ENCODE results near the gene MEF2C. TPM values are rescaled to one million over a fixed set of nuclear protein-coding genes. Genes with fewer than 3 reads are reported as not detected.
"Not testable (repeated sequence)": the region's sequence is repeated elsewhere in the genome, so short reads cannot be mapped to it uniquely, and the experiment has no call there.

MEF2C gene
- polyA plus RNA-seq, 1 donor (not counting 4 experiments of a cell fraction or from before 2014, with no cell fraction given): 0.10 TPM

DNA sequence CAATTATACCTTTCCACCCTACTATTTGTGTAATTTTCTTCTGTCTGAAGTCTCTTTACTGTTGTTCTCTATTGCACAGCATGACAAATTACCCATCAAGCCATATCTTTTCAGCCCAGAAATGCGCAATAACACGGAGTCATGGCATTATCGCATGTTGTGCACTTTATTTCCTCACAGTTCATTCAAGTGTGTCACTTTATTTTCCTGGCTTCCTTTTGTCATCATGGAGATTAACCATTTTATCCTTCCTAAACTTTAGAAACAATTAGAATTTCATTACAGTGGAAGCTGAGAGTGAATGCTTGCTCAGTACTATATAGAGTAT lies 41.3 kb upstream of the MEF2C start:
- H3K4me2 ChIP-seq (ENCODE audit: control insufficient read depth, extremely low read depth, insufficient read depth, low read depth, low read length): no peak overlapping the region
- no peaks in the 10 kb centered on the region for H3K27me3 ChIP-seq (ENCODE audit: control insufficient read depth, extremely low read depth, insufficient read depth, low read length)
- no peaks in the 10 kb centered on the region for H3K36me3 ChIP-seq (ENCODE audit: control insufficient read depth in 2 of 2, extremely low read depth in 1 of 2, insufficient read depth in 2 of 2, low read length in 2 of 2)
- no peak overlapping the region for H2AFZ ChIP-seq (ENCODE audit: control insufficient read depth, low read length)
- no peak overlapping the region for H3K9ac ChIP-seq (ENCODE audit: control insufficient read depth, extremely low read depth, insufficient read depth, low read length)
- no peak overlapping the region for H3K27ac ChIP-seq (ENCODE audit: control insufficient read depth, insufficient read depth, low read length)
- DNase-seq (ENCODE audit: low read depth, low spot score) (no peak), FAIRE-seq (no peak)
- H3K4me1 ChIP-seq (ENCODE audit: control insufficient read depth, extremely low read depth, insufficient read depth, low read length): no peaks in the 10 kb centered on the region
- H3K9me3 ChIP-seq (ENCODE audit: control insufficient read depth, low read depth, low read length): no peaks in the 10 kb centered on the region
- no peaks in the 10 kb centered on the region for H3K9me1 ChIP-seq (ENCODE audit: control insufficient read depth, extremely low read depth, insufficient read depth, low read length)
- dilution Hi-C loops (cut with MboI; ENCODE audit: extremely low pct_ligation_motif_present, low sequenced_read_pairs): no loop called here
- H4K20me1 ChIP-seq (ENCODE audit: control insufficient read depth, extremely low read depth, insufficient read depth, low read length): no peaks in the 10 kb centered on the region
- no peaks in the 10 kb centered on the region for H3K79me2 ChIP-seq (ENCODE audit: control insufficient read depth, insufficient read depth, low read length)
- H3K4me3 ChIP-seq (ENCODE audit: control insufficient read depth in 2 of 3, extremely low read depth in 1 of 3, insufficient read depth in 2 of 3, low read depth in 1 of 3, low read length in 3 of 3): no peak overlapping the region
- TF ChIP-seq CTCF (optimal IDR thresholded peaks at IDR 0.05 in 1 of 3, IDR thresholded peaks at IDR 0.05 in 1 of 3, conservative IDR thresholded peaks at IDR 0.05 in 1 of 3; ENCODE audit: extremely low read depth in 1 of 3, insufficient read depth in 2 of 3, low read length in 3 of 3) (no peak), EZH2 (IDR thresholded peaks at IDR 0.05; ENCODE audit: low read length) (no peak)

GRCh38 chr5:88923623-88924329 lies 40.8 kb upstream of the MEF2C start:
- no peak overlapping the region for H3K27ac ChIP-seq (ENCODE audit: control insufficient read depth, insufficient read depth, low read length)
- H3K9ac ChIP-seq (ENCODE audit: control insufficient read depth, extremely low read depth, insufficient read depth, low read length): no peak overlapping the region
- no peak overlapping the region for H3K4me3 ChIP-seq (ENCODE audit: control insufficient read depth in 2 of 3, extremely low read depth in 1 of 3, insufficient read depth in 2 of 3, low read depth in 1 of 3, low read length in 3 of 3)
- dilution Hi-C loops (cut with MboI; ENCODE audit: extremely low pct_ligation_motif_present, low sequenced_read_pairs): no loop called here
- H3K27me3 ChIP-seq (ENCODE audit: control insufficient read depth, extremely low read depth, insufficient read depth, low read length): no peaks in the 10 kb centered on the region
- H3K9me1 ChIP-seq (ENCODE audit: control insufficient read depth, extremely low read depth, insufficient read depth, low read length): no peaks in the 10 kb centered on the region
- H3K36me3 ChIP-seq (ENCODE audit: control insufficient read depth in 2 of 2, extremely low read depth in 1 of 2, insufficient read depth in 2 of 2, low read length in 2 of 2): no peaks in the 10 kb centered on the region
- no peak overlapping the region for H3K4me2 ChIP-seq (ENCODE audit: control insufficient read depth, extremely low read depth, insufficient read depth, low read depth, low read length)
- H2AFZ ChIP-seq (ENCODE audit: control insufficient read depth, low read length): no peak overlapping the region
- H3K9me3 ChIP-seq (ENCODE audit: control insufficient read depth, low read depth, low read length): no peaks in the 10 kb centered on the region
- no peaks in the 10 kb centered on the region for H4K20me1 ChIP-seq (ENCODE audit: control insufficient read depth, extremely low read depth, insufficient read depth, low read length)
- FAIRE-seq (no peak), DNase-seq (ENCODE audit: low read depth, low spot score) (no peak)
- no peaks in the 10 kb centered on the region for H3K79me2 ChIP-seq (ENCODE audit: control insufficient read depth, insufficient read depth, low read length)
- H3K4me1 ChIP-seq (ENCODE audit: control insufficient read depth, extremely low read depth, insufficient read depth, low read length): no peaks in the 10 kb centered on the region
- TF ChIP-seq EZH2 (IDR thresholded peaks at IDR 0.05; ENCODE audit: low read length): no peak
- TF ChIP-seq CTCF (optimal IDR thresholded peaks at IDR 0.05 in 1 of 3, IDR thresholded peaks at IDR 0.05 in 1 of 3, conservative IDR thresholded peaks at IDR 0.05 in 1 of 3; ENCODE audit: extremely low read depth in 1 of 3, insufficient read depth in 2 of 3, low read length in 3 of 3): no peak

GRCh38 chr5:88912743-88913142 lies 29.8 kb upstream of the MEF2C start:
- H3K27ac ChIP-seq (ENCODE audit: control insufficient read depth, insufficient read depth, low read length); H3K27me3 ChIP-seq (ENCODE audit: control insufficient read depth, extremely low read depth, insufficient read depth, low read length); H3K79me2 ChIP-seq (ENCODE audit: control insufficient read depth, insufficient read depth, low read length); dilution Hi-C loops (cut with MboI; ENCODE audit: extremely low pct_ligation_motif_present, low sequenced_read_pairs); H4K20me1 ChIP-seq (ENCODE audit: control insufficient read depth, extremely low read depth, insufficient read depth, low read length); H3K9me1 ChIP-seq (ENCODE audit: control insufficient read depth, extremely low read depth, insufficient read depth, low read length); H3K4me1 ChIP-seq (ENCODE audit: control insufficient read depth, extremely low read depth, insufficient read depth, low read length); H3K36me3 ChIP-seq (ENCODE audit: control insufficient read depth in 2 of 2, extremely low read depth in 1 of 2, insufficient read depth in 2 of 2, low read length in 2 of 2); H2AFZ ChIP-seq (ENCODE audit: control insufficient read depth, low read length); H3K9ac ChIP-seq (ENCODE audit: control insufficient read depth, extremely low read depth, insufficient read depth, low read length); H3K4me2 ChIP-seq (ENCODE audit: control insufficient read depth, extremely low read depth, insufficient read depth, low read depth, low read length); DNase-seq (ENCODE audit: low read depth, low spot score); H3K4me3 ChIP-seq (ENCODE audit: control insufficient read depth in 2 of 3, extremely low read depth in 1 of 3, insufficient read depth in 2 of 3, low read depth in 1 of 3, low read length in 3 of 3); H3K9me3 ChIP-seq (ENCODE audit: control insufficient read depth, low read depth, low read length): not testable (repeated sequence)
- FAIRE-seq: peak; percentile 23

DNA sequence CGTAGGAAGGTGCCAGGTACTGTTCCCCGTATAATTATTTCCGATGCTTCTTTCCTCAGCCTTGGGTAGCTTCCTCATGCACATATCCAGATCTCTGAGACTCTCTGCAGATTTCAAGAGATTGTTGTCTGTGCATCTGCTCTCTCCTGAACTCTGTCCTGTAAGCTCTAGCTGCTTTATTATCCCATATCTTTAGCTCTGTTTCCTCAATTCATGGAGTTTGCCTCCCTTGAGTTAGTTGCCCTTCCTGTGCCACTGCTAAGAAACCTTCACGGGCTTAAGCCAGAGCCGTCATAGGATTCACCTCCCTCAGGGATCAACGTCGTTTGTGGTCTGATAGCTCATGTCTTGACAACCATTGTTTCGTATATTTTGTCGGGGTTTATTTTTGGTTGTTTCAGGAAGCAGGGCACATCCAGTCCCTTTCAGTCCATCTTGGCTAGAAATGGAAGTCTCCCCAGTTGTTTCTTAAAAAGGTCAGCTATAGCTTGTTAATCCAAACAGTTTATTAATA lies 28.1 kb upstream of the MEF2C start:
- H3K27me3 ChIP-seq (ENCODE audit: control insufficient read depth, extremely low read depth, insufficient read depth, low read length); H3K9me1 ChIP-seq (ENCODE audit: control insufficient read depth, extremely low read depth, insufficient read depth, low read length); H3K9me3 ChIP-seq (ENCODE audit: control insufficient read depth, low read depth, low read length); H3K79me2 ChIP-seq (ENCODE audit: control insufficient read depth, insufficient read depth, low read length); H3K36me3 ChIP-seq (ENCODE audit: control insufficient read depth in 2 of 2, extremely low read depth in 1 of 2, insufficient read depth in 2 of 2, low read length in 2 of 2); H3K27ac ChIP-seq (ENCODE audit: control insufficient read depth, insufficient read depth, low read length); DNase-seq (ENCODE audit: low read depth, low spot score); H3K4me2 ChIP-seq (ENCODE audit: control insufficient read depth, extremely low read depth, insufficient read depth, low read depth, low read length); dilution Hi-C loops (cut with MboI; ENCODE audit: extremely low pct_ligation_motif_present, low sequenced_read_pairs); H3K4me1 ChIP-seq (ENCODE audit: control insufficient read depth, extremely low read depth, insufficient read depth, low read length); H3K4me3 ChIP-seq (ENCODE audit: control insufficient read depth in 2 of 3, extremely low read depth in 1 of 3, insufficient read depth in 2 of 3, low read depth in 1 of 3, low read length in 3 of 3); H2AFZ ChIP-seq (ENCODE audit: control insufficient read depth, low read length); H4K20me1 ChIP-seq (ENCODE audit: control insufficient read depth, extremely low read depth, insufficient read depth, low read length); H3K9ac ChIP-seq (ENCODE audit: control insufficient read depth, extremely low read depth, insufficient read depth, low read length): not testable (repeated sequence)
- FAIRE-seq: peak; percentile 60

Data from keratinocyte (primary cell).